GM18868 (cell line): ENCODE data around the gene GPAM.

Source experiments
- ATAC-seq: cut with Tn5 transposase; IDR thresholded peaks from one replicate; pipeline ENCODE4 v1.9.1; 2021; ENCODE audit warnings: mild to moderate bottlenecking, moderate library complexity; ENCODE audit not compliant: unreplicated experiment

The GPAM gene

DNA sequence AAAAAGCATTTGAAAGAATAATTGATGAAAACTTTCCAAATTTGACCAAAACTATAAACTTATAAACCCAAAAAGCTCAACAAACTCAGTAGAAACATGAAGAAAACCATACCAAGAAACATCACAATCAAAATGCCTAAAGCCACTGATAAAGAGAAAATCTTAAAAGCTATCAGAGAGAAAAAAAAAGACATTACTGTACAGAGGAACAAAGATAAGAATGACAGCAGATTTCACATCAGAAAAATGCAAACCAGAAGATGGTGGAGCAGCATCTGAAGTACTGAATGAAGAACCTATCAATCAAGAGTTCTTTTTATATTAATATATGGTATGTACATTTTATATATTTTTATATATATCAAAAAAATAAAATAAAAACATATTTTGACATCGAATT is 2.4 kb upstream of the GPAM start:
- no peak for ATAC-seq

- no peak for ATAC-seq
Observed at GRCh38 chr10:112184379-112184778, 814 bp upstream of the GPAM start.

GRCh38 chr10:112184052-112184371 is 447 bp upstream of the GPAM start:
- no peak for ATAC-seq

DNA sequence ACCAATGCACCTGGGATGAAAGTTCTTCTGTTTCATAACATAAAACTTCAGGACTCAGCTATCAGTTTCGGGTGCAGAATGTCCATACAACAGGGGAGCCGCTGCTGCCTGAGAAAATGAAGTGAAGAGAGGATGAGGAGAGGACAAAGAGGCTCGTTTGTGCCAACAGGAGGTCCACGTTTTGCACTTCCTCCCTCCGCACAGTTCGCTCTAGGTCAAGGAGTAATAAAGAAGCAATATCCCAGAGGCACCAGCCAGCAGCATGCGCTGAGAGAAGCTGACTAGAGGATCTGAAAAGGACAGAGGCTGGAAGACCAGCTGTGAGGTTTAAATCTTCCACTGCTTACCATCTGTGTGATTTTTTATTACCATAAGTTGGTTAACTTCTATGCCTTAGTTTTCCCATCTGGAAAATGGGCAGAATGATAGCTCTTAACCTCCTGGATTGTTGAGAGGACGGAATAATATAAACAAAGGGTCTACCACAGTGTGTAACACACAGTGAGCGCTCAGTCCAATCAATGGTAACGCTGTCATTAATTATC is 709 bp downstream of the GPAM start:
- ATAC-seq = no peak

DNA sequence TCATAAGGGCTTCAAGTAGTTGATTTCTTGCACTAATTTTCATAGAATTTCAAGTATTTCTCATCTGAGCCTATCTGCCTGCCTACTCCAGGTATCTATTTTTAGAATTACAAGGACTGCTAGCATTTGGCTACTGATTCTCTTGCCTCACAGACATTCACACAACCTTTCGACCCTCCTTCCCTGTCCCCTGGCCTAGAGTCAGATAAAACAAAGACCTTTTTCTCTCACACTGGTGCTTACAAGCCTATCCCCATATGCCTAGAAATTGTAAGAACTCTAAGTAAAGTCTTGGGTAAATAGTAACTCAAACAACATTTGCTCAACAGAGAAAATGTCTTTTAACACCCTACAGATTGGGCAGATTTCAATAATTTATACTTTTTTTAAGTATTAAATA is 6.3 kb downstream of the GPAM start:
- no peak for ATAC-seq

DNA sequence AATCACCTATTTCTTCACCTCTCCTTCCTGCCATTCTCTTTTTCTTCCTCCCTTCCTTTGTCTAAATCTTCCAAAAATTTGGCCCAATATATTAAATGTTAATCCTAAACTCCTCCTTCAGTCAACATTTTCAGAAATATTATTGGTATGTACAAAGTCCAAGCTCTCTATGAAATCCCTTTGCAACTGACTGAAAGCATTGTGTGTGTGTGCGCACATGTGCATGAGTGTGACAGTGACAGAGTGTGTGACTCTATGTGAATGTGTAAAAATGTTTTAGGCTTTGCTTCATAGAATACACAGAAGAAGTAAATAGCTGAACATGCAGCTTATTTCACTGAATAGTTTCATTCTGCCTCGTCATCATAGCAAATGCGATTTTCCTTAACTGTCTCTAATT is 7.0 kb downstream of the GPAM start:
- ATAC-seq = no peak

GRCh38 chr10:112175409-112175808 is 8.2 kb downstream of the GPAM start:
- ATAC-seq = no peak

- ATAC-seq = no peak
Observed at GRCh38 chr10:112173206-112173605, 10.4 kb downstream of the GPAM start.

- no peak for ATAC-seq
Observed at GRCh38 chr10:112168733-112169132, 14.8 kb downstream of the GPAM start.

DNA sequence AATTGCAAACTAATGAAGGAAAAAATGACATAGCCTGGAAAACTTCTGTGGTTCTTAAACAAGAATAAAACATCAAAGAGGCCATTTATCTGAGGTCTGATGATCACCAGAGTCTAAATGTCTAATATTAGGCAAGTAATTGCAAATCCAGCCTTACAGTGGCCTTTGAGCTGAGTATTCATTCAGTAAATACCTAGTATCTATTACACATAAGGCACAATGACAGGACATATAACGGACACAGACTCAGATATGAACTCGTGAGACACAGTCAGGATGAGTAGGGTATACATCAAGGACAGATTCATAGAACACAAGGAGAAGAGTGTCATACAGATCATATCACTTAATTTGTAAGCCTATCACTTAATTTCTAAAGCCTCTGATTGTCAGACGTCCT is 16.8 kb downstream of the GPAM start:
- no peak for ATAC-seq

- no peak for ATAC-seq
Observed at GRCh38 chr10:112161757-112162518, 21.6 kb downstream of the GPAM start.

- no peak for ATAC-seq
Observed at GRCh38 chr10:112160834-112161233, 22.7 kb downstream of the GPAM start.

- no peak for ATAC-seq
Observed at GRCh38 chr10:112159469-112159868, 24.1 kb downstream of the GPAM start.

GRCh38 chr10:112151524-112152039 is 32.0 kb downstream of the GPAM start:
- ATAC-seq = no peak

GRCh38 chr10:112148331-112148730 is 35.2 kb downstream of the GPAM start:
- no peak for ATAC-seq

- no peak for ATAC-seq
Observed at GRCh38 chr10:112146799-112147198, 36.8 kb downstream of the GPAM start.

DNA sequence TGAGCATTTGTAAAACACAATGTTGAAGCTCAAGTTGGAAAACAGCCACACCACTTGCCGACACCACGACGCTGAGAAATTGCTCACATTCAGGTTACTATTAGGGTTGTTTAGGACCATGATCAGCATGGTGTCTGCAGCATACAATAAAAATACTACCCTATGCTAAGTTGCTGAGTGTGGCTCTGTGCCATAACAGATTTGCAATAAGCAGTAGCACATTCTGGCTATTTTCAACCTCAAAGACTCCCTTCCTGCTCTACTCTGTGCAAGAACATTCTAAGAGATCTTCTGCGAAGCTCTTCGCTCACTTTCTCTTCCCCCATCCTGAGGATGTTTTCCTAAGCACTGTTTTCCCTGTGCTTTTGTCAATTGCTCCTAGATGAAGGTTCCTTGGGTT is 38.3 kb downstream of the GPAM start:
- ATAC-seq = no peak

- no peak for ATAC-seq
Observed at GRCh38 chr10:112143420-112143819, 40.1 kb downstream of the GPAM start.

DNA sequence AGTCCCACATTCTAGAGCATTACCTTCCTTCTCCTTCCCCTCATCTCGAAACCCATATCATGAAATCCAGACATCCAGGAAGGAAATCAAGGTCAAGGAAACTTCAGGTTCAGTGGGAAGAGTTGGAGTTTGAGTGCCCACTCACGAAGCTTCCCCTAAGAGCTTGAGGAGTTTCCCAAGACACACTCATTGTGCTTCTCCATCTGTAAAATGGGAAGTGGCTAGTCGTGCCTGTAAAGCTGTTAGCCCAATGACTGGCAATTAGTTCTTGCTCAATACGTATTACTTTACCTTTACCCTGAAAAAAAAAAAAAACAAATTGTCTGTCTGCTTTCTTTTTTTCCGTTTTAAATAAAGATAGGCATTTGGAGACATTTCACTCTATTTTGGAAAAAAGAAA is 42.3 kb downstream of the GPAM start:
- no peak for ATAC-seq

GRCh38 chr10:112140110-112140970 is 43.2 kb downstream of the GPAM start:
- ATAC-seq = peak; percentile 98

- ATAC-seq = no peak
Observed at GRCh38 chr10:112139176-112139575, 44.4 kb downstream of the GPAM start.
